ENCODE data around the gene RBM11. TPM values are rescaled to one million over a fixed set of nuclear protein-coding genes. Genes with fewer than 3 reads are reported as not detected.

The RBM11 gene
- total RNA-seq, 4 donors from 2014 or later = 7.0 to 8.2 (median 8.1) TPM; not detected in 1

GRCh38 chr21:14273736-14274538 lies 58.0 kb downstream of the RBM11 start:
- H3K9me3 ChIP-seq = no peaks in the 10 kb centered on the region
- H3K27me3 ChIP-seq = no peaks in the 10 kb centered on the region
- TF ChIP-seq, protein P1, sequence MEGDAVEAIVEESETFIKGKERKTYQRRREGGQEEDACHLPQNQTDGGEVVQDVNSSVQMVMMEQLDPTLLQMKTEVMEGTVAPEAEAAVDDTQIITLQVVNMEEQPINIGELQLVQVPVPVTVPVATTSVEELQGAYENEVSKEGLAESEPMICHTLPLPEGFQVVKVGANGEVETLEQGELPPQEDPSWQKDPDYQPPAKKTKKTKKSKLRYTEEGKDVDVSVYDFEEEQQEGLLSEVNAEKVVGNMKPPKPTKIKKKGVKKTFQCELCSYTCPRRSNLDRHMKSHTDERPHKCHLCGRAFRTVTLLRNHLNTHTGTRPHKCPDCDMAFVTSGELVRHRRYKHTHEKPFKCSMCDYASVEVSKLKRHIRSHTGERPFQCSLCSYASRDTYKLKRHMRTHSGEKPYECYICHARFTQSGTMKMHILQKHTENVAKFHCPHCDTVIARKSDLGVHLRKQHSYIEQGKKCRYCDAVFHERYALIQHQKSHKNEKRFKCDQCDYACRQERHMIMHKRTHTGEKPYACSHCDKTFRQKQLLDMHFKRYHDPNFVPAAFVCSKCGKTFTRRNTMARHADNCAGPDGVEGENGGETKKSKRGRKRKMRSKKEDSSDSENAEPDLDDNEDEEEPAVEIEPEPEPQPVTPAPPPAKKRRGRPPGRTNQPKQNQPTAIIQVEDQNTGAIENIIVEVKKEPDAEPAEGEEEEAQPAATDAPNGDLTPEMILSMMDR (IDR thresholded peaks at IDR 0.05) = no peak
- no peak for TF ChIP-seq POLR2A (IDR thresholded peaks at IDR 0.05)
- H3K36me3 ChIP-seq = no peaks in the 10 kb centered on the region
- no peak overlapping the region for H3K27ac ChIP-seq
- H3K4me1 ChIP-seq = no peaks in the 10 kb centered on the region
- intact Hi-C loops (cut with DNase I; ENCODE audit: low total_unique reads) = no loop called here
- no peak overlapping the region for H3K4me3 ChIP-seq
- no peak for DNase-seq

- no peaks in the 10 kb centered on the region for H3K4me1 ChIP-seq
- no peak overlapping the region for H3K27ac ChIP-seq
- no peak for DNase-seq
- no peaks in the 10 kb centered on the region for H3K9me3 ChIP-seq
- H3K27me3 ChIP-seq = no peaks in the 10 kb centered on the region
- H3K36me3 ChIP-seq = no peaks in the 10 kb centered on the region
- H3K4me3 ChIP-seq = no peak overlapping the region
- TF ChIP-seq, protein P1 (IDR thresholded peaks at IDR 0.05) = no peak
- no peak for TF ChIP-seq POLR2A (IDR thresholded peaks at IDR 0.05)
- intact Hi-C loops (cut with DNase I; ENCODE audit: low total_unique reads) = no loop called here
These were observed 59.8 kb downstream of the RBM11 start for GRCh38 chr21:14275702-14276205.

Other genes starting within 250 kb of the RBM11 start
- not detected for gene LIPI, start 5.2 kb upstream of the RBM11 start, total RNA-seq
- gene HSPA13, start 167.0 kb downstream of the RBM11 start, total RNA-seq = 10 to 100 TPM; 15.4 to 98.6 (median 27.9) TPM